NCI-H1930 (cell line): Measurements from ENCODE around the gene ACAD8.

ENCODE experiments used
- DNase-seq, 2 experiments: peaks; one replicate each; lab custom pipeline; 2025; lab: John Stamatoyannopoulos, UW

ACAD8 gene

DNA sequence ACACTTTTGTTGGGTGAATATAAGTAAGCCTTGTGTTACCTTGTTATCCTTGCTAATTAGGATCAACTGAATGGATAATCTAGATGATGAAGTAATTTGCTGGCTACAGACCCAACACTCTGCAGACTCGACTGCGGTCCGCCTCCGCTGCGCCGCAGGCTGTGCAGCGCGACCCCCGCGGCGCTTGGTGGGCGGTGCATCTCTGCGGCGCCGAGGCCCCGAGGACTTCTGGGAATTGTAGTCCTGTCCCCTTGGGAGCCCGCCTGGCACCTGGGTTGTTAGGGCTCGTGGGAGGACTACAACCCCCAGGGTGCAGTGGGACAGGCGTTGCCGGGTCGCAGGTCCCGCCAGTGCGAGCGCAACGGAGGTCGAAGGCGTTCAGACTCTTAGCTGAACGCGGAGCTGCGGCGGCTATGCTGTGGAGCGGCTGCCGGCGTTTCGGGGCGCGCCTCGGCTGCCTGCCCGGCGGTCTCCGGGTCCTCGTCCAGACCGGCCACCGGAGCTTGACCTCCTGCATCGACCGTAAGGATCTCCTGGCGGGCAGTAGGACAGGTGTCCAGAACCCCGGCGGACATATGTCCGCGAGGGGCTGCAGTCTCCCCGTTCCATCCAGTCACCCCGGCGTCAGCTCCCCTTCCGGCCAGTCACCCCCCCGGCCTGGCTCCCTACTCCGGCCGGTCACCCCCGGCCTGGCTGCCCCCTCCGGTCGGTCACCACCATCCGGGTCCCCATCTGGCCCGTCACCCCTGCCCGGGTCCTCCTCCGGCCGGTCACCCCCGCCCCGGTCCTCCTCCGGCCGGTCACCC, at the start of gene ACAD8, which contains the start of gene THYN1:
Gene ACAD8 (plus strand): TSS at position 381 of the 806 bp plus-strand sequence. CDS start 33 bp downstream, at position 414.
Gene THYN1 (minus strand): TSS at position 165 of the 806 bp plus-strand sequence. CDS start 470 bp downstream, outside the sequence.
- peak; percentile 96 to 98 for DNase-seq

DNA sequence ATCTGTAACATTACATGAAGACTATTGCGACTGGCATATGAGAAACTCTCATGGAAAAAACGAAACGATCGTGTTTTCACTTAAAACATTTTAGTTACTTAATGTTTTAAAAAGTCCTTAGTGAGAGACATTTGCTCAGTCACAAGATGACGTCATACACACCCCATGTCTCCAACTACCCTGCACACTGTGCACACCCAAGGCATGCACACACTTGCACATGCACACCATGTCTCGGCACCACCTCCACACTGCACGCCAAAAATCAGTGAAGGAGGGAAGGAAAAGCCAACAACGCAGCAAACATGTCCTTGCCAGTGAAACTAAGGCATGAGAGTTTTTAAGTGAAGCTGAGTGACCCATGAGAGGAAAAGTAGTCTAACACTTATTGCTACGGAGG, 47.6 kb upstream of the ACAD8 start:
- DNase-seq: no peak

DNA sequence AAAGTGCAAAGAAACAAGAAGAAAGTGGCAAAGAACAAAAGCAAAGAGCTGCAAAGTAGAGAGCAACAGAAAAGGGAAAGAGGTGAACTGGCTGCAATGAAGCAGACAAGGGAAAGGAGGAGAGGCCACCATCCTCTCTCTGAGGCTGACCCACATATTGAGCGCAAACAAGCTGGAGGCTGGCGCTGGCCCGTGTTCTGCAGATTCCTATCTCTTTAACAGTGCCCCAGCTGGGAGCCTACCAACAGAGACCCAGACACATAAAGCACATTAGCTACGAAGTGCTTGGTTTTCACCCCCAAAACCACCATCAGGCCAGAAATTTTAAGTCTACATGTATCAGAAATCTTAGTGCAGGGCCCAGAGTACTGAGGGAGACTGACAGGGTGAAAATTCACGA, 47.2 kb upstream of the ACAD8 start:
- no peak for DNase-seq

DNA sequence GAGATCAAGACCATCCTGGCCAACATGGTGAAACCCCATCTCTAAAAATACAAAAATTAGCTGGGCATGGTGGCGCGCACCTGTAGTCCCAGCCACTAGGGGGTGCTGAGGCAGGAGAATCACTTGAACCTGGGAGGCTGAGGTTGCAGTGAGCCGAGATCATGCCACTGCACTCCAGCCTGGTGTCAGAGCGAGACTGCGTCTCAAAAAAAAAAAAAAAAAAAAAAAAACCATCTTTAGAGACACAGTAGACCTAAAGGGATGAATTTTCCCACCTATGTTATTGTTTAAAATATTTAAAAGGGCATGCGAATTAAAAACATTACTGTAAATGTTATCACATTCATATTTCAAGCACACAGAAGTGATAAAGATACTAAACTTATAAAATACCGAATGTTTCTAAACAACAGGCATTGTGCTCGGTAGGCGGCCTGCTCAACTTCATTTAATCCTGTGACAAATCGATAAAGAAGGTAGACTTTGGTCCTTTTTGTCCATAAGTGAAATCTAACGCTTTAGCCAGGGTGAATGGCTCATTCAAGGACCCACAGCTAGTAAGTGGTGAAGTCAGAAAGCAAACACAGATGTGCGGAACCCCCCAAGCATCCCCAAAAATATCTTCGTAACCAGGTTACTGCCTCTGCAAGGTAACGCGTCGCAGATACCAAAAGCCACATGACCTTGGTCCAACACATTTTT, 45.7 kb upstream of the ACAD8 start:
- no peak for DNase-seq

DNA sequence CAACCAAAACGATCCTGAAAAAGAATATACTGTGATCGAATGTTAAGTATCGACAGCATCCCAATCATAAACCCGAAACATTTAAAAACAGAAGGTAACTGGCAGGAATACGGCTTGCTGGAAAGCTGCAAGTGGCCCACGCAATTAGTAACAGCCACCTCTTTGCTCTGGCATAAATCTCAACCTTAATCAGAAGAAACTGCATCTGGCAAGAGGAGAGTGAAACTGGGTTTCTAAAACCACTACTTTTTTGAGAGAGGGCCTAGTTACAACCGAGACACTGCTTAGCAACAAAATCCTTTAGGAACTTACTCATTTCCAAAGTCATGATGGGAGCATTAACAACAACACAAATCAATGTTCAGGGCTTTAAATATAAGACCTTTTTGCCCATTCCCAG, 37.5 kb upstream of the ACAD8 start:
- no peak for DNase-seq

DNA sequence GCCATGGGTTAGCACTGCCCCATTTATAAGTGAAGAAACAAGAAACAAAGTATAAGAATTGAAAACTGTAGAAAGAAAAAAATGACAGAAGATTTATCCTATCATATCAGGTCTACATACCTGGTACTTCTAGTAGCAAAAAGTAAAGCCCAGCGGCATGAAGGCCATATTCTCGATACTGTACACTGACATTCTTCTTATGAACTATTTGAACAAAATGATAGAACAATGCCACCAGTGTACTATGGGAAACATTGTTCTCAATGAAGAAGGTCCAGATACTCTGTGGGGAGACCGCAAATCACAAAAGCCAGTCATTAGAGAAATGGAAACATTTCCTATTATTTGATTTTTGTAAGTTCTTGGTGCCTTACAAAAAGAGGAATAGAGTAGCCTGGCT, 36.6 kb upstream of the ACAD8 start:
- no peak for DNase-seq

DNA sequence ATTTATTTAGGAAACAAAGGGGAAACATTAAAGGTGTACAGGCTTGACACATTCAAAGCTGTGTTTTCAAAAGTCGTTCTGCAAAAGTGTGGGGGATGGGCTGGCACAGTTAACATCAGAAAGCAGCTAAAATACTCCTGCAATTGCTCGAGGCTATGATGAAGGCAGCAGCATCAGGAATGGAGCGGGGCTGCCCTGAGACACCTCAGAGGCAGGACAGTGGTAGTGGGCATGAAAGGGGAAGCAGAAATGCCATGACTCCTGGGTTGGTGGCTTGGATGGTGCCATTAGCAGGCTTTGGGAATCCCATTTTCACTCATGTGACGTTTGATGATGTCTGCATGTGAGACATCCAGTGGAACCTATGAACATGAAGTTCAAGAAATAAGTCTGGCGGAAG, 30.2 kb upstream of the ACAD8 start:
- no peak for DNase-seq

DNA sequence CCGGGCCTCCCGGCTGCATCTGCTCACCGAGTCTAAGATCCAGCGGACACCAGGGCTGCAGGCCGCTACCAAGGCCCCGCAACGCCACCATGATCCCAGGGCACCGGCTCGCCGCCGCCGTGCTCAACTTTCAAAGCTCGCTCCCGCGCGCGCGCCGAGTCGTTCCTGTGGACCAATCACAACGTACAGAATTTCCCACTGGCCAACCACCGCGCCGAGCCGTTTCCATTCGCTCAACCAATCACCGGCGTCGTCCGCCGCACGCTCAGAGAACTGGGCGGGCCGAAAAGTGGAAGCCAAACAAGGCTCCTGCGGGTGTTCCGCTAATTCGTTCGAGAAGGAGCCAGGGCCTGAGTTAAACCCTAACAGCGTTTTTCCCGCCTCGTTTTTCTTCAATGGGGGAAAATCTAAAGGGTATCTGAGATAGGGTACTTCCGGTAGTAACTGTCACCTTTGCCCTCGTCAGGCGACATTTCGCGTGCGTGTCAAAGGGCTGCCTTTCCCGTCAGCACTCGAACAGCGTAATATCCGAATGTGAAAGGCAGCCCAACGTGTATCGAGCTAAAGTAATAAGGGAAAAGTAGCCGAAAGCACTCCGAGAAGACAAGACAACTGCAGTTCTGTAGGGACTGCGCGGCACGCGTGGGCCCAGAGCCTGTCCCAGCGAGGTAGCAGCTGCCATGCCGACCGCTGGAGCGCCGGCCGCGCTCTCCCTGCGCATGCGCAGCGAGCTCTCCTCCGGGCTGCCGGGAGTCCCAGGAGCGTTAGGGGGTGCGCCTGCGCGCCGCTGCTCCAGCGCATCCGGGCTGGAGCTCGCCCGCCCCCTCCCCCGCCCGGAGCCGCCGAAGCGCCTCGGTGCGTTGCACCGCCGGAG, 29.3 kb upstream of the ACAD8 start, which contains the start of the genes NCAPD3 and VPS26B:
Gene NCAPD3 (minus strand): TSS at position 132 of the 874 bp plus-strand sequence. CDS start 41 bp downstream, at position 91.
Gene VPS26B (plus strand): TSS at position 836 of the 874 bp plus-strand sequence. CDS start 452 bp downstream, outside the sequence.
- DNase-seq: peak; percentile 89 to 93

DNA sequence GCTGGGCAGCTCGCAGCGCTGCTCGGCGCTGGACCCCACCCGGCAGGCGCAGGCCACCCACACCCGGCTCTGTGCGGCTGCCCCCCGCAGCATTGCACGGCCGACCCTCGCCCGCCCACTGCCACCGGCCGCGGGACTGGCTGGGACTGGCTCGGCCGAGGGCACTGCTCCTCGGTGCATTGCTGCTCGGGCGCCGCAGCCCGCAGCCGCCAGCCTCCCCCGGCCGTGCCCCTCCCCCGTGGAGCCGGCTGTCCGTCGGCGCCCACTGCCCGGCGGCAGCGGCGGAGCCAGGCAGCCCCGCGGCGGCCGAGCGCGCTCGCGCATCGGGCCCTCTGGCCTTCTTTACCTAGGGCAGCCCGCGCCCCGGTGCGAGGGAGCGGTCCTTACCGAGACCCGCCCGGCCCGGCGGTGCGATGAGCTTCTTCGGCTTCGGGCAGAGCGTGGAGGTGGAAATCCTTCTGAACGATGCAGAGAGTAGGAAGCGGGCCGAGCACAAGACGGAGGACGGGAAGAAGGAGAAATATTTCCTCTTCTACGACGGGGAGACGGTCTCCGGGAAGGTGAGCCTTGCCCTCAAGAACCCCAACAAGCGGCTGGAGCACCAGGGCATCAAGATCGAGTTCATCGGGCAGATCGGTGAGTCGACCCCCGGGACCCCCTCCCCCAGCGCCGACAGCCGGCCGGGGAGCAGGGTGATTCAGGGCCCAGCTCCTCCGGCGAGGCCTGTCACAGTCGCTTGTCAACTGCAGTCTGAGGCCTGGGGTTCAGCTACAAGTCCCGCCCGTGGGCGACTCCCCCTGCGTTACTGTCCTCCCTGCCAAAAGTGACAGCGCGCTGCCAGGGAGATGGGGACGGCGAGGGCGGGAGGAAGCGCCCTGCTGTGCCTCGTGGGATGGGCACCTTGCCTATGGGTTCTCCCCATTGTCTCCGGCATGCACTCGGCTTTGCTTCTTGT, 28.4 kb upstream of the ACAD8 start:
- no peak for DNase-seq

DNA sequence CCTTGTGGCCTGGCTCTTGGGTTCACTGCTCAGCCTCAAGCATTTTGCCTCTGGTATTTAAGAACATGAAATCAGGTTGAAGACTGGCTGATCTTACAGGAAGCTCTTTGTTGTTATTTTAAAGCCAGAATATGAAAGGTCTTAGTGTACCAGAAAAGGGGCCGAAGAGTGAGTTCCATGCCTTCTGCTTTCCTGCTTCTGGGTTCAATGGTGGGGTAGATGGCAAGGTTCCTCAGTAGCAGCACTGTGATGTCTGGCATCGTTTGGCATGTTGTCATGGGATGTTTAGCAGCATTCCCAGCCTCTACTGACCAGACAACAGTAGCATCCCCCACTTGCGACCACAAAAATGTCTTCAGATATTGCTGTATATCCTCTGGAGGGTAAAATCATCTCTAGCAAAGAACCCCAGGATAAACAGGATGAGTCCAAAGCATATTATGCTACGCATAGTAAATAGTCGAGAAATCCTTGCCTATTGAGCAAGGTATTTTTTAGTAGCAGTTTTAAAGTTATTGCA, 26.5 kb upstream of the ACAD8 start:
- no peak for DNase-seq

DNA sequence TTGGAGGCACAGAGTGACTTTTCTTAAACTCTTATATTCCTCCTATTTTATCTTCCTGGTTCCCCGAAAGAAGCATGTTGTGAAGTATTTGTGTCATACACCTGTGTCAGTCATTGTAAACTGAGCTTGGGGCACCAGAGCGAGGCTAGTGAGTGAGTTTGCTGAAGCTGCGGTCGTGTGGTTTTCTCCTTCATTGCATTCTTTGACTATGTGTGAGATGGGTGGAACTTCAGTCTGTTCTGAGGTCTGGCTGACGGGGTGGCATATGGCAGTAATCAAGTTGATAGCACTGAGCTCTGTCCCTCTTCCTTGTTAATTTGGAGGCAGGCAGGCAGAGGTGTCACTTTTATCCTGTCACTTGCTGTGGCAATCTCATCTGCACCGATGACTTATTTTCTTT, 24.7 kb upstream of the ACAD8 start:
- DNase-seq: no peak

DNA sequence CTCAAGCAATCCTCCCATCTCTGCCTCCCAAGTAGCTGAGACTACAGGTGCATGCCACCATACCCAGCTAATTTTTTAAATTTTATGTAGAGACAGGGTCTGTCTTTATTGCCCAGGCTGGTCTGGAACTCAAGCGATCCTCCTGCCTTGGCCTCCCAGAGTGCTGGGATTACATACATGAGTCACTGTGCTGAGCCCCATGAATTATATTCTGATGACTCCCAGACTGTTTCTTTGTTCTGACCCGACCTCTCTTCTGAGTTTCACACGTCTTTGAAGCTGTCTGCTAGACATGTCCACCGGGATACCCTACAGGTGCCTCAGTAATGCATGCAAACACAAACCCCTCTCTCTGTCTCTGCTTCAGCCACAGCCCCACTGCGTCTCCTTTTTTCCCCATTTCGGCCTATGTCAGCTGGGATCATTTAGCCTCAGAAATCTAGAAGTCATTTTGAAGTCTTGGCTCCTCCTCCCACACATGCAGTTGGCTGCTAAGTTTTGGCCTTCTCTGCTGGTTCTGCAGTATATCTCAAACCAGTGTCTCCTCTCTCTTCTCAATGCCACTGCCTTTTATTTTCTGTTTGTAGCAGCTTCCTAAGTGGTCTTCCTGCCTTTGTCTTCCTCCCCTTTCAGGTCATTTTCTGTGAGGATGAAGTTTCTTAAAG, 24.1 kb upstream of the ACAD8 start:
- no peak for DNase-seq

DNA sequence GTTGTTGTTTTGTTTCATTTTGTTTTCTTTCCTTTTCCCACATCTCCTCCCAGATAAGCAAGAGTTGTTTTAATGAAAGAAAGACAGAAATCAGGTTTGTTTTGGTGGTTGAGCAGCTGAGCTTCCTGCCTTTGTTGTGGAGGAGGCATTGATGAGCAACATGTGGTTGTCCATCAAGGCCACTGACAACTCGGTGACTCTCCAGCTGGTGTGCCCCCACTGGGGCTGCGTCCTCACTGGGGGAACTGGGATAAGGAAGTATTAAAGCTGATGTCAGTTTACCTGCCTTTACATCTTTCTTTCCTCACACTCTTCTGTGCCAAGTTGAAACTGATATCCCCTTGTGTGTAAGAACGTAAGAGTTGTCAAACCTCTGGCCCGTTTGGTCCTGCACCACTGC, 23.0 kb upstream of the ACAD8 start:
- DNase-seq: no peak

DNA sequence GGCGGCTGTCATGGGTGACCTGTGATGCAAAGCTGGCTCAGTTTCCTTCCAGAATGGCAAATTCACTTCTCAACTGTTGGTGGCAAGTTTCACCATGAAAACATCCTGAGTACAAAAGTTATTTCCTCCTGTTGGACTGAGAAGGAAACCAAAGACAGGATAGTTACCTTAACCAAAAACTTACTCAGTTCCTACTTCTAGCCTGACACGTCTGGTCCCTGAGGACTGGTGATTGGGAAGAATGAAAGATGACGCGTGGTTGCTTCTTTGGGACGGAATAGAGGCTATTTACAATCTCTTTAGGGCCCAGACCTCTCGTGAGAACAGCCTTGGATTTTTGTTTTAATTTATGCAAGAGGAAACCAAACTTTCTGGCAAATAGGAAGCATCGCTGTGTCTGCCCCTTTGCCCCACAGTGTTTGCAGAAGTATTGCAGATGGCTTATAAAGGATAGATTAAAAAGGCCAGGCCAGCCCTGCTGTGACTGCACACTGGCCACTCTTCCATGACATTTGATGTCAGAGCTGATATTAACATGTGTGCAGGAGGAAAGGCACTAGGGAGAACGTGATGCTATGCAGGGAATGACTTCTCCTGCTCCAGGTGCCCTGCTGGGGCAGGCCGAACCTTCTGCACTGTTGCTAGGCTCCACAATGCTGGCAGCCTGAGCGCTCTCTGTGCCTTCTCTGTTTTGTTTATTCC, 21.3 kb upstream of the ACAD8 start:
- no peak for DNase-seq

DNA sequence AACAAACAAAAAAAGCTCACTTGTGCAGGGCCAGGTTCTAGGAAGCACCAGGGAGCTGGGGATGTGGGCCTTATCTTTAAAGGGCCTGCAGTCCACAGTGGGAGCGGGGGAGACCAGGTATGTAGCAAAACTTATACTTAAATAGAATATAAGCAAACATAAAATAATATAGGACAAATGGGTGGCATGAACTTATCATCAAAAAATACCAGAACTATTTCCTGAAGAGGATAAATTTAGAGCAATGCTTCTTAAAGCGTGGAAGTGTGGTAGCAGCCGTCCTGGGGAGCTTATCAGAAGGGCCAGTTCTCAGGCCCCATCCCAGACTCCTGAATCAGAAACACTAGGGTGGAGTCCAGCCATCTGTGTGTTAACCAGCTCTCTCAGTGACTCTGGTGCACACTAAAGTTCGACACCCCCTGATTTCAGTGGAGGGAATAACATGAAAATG, 19.6 kb upstream of the ACAD8 start:
- DNase-seq: no peak

DNA sequence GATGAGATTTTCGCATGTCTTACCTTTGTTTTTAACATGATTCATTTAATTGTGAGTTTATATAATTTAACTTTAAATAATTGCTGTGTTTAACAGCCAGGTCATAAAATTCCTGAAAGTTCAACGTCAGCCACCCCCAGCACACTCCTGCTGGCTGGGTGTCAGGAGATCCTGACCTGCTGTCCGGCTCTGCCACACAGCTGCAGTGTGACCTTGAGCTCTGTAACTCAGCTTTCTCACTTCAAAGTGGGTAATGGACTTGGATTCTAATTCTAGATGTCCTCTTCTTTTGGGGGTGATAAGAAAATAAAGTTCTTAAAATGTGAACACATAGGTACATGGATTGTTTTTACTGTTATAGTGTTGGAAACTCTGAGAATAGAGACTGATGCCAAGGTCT, 18.0 kb upstream of the ACAD8 start:
- no peak for DNase-seq

DNA sequence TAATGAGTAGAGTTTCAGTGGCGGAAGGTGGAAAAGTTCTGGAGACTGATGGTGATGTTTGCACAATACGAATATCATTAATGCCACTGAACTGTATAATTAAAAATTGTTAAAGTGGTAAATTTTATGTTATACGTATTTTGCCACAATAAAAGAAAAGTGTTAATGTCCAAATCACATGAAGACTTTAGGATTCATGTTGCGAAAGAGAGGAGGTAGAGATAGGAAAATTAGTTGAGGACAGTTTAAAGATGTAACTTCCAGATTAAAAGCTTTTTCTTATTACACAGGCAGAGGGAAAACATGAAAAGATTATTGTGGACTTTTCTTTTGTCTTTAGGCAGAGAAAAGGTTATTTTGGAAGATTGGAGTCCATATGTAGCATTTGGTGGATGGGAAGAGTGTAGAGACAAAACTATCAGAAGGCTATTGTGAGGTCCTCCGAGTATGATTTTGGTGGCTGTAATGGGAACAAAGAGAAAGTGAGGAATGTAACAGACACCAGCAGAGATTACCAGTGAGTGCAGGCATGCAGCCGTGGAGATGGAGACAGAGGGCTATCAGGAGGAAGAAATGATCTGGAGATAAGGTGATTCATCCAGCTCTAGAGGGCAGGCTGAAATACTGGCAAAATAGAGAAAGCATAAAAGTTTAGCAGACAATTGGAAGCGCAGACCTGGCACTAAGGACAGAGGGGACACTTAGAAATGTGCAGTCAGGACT, 16.4 kb upstream of the ACAD8 start:
- DNase-seq: no peak

DNA sequence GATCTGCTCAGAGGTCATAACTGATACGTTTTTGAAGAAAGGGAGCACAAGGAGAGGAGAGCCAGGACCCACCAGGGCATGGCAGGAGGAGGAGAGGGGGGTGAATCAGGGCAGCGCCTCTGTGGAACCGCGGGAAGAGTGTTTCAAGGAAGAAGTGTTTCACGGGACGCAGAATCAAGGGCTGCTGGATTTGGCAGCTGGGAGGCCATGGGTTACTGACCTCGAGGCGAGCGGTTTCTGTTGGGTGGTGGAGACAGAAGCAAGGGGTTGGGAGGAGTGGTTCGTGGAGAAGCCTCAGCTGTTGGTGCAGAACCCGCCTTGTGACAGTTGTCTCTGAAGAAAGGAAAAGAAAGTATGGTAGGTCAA, 15.8 kb upstream of the ACAD8 start:
- no peak for DNase-seq

DNA sequence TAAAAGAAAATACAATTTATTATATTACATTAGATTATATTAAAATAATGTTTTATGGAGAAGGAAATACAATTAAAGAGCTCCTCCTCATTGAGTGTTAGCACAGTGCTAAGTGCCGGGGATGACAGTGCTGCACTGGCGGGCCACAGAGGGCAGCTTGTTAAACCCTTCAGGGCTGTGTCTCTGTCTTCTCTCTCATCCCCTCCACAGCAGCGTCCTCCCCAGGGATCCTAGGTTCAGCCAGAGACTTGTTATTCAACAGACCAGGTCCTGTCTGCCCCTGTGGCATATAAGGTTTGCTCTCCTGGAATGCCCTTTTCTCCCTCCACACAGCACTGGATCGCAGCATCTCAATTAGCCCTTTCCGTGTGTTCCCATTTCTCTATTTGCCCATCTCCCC, 14.4 kb upstream of the ACAD8 start:
- no peak for DNase-seq
